ENCODE data around the gene CD300LD.

The CD300LD gene

GRCh38 chr17:74543891-74544760, 48.0 kb downstream of the CD300LD start:
- TF ChIP-seq, protein P1, sequence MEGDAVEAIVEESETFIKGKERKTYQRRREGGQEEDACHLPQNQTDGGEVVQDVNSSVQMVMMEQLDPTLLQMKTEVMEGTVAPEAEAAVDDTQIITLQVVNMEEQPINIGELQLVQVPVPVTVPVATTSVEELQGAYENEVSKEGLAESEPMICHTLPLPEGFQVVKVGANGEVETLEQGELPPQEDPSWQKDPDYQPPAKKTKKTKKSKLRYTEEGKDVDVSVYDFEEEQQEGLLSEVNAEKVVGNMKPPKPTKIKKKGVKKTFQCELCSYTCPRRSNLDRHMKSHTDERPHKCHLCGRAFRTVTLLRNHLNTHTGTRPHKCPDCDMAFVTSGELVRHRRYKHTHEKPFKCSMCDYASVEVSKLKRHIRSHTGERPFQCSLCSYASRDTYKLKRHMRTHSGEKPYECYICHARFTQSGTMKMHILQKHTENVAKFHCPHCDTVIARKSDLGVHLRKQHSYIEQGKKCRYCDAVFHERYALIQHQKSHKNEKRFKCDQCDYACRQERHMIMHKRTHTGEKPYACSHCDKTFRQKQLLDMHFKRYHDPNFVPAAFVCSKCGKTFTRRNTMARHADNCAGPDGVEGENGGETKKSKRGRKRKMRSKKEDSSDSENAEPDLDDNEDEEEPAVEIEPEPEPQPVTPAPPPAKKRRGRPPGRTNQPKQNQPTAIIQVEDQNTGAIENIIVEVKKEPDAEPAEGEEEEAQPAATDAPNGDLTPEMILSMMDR (IDR thresholded peaks at IDR 0.05; ENCODE audit: low read depth, low read length), result no peak
- no peak overlapping the region for H3K4me3 ChIP-seq (ENCODE audit: low read depth, low read length)

- H3K4me3 ChIP-seq (ENCODE audit: low read depth, low read length), result no peak overlapping the region
- TF ChIP-seq, protein P1 (IDR thresholded peaks at IDR 0.05; ENCODE audit: low read depth, low read length), result no peak
These were observed 48.7 kb downstream of the CD300LD start for GRCh38 chr17:74543406-74543805.

- TF ChIP-seq, protein P1 (IDR thresholded peaks at IDR 0.05; ENCODE audit: low read depth, low read length), result no peak
- H3K4me3 ChIP-seq (ENCODE audit: low read depth, low read length), result no peak overlapping the region
These were observed 49.2 kb downstream of the CD300LD start for GRCh38 chr17:74542727-74543383.

DNA sequence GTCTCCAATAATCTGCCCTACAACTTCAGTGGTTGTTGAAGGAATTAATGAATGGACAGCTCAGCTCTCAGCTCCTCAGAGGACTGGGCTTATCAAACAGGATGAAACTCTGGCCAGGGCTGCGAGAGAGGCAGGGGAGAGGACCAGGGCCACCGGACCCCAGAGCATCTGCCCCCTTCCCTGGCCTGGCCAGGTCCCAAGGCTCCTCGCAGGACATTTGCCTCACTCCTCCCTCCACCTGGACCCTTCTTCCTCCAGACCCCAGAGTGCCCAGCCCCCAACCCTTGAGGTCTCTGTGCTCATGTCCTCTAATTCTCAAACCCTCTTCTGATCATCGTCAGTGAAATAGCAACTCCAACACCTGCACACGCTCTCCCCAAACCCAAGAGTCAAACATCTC, 49.9 kb downstream of the CD300LD start:
- TF ChIP-seq, protein P1 (IDR thresholded peaks at IDR 0.05; ENCODE audit: low read depth, low read length), result no peak
- no peak overlapping the region for H3K4me3 ChIP-seq (ENCODE audit: low read depth, low read length)

GRCh38 chr17:74541176-74542111, 50.6 kb downstream of the CD300LD start:
- no peak overlapping the region for H3K4me3 ChIP-seq (ENCODE audit: low read depth, low read length)
- TF ChIP-seq, protein P1 (IDR thresholded peaks at IDR 0.05; ENCODE audit: low read depth, low read length), result no peak

- H3K4me3 ChIP-seq (ENCODE audit: low read depth, low read length), result no peak overlapping the region
- TF ChIP-seq, protein P1 (IDR thresholded peaks at IDR 0.05; ENCODE audit: low read depth, low read length), result no peak
These were observed 52.7 kb downstream of the CD300LD start for GRCh38 chr17:74539281-74539820.

Data from WI38 (cell line).